Fibroblast of lung (primary cell): Measurements from ENCODE around the gene MGAT5. TPM values are rescaled to one million over a fixed set of nuclear protein-coding genes. Genes with fewer than 3 reads are reported as not detected.

ENCODE experiments used
- DNase-seq, 2 donors: peaks; one replicate each; pipeline versions ENCODE4 v3.0.0 to v3.0.0-alpha.2; 2010; ENCODE audit warnings: low read depth in 2 of 2
- H2AFZ ChIP-seq: 2 replicates; pipeline ENCODE4 v1.5.1; 2012; ENCODE audit warnings: low read length, control low read depth, inconsistent platforms
- H3K27ac ChIP-seq: 2 replicates; pipeline ENCODE4 v1.5.1; 2011; ENCODE audit warnings: low read length, control low read depth; ENCODE audit not compliant: insufficient read depth
- H3K27me3 ChIP-seq: 2 replicates; pipeline ENCODE4 v1.5.1; 2011; ENCODE audit warnings: mild to moderate bottlenecking, low read length; ENCODE audit not compliant: control insufficient read depth, insufficient read depth
- H3K36me3 ChIP-seq: 2 replicates; pipeline ENCODE4 v1.5.1; 2011; ENCODE audit warnings: low read length; ENCODE audit not compliant: control insufficient read depth, insufficient read depth
- H3K4me1 ChIP-seq: 2 replicates; pipeline ENCODE4 v1.5.1; 2011; ENCODE audit warnings: low read length; ENCODE audit not compliant: control insufficient read depth, insufficient read depth; ENCODE audit errors: extremely low read depth
- H3K4me2 ChIP-seq: 2 replicates; pipeline ENCODE4 v1.5.1; 2011; ENCODE audit warnings: low read length, control low read depth; ENCODE audit not compliant: insufficient read depth; ENCODE audit errors: extremely low read depth
- H3K4me3 ChIP-seq, 4 experiments: fragments of 200-600 bp in 1 of 4; sonication (generic) in 1 of 4; replicated peaks in 1 of 4; 2 replicates each; pipeline ENCODE4 v1.5.1; 2011 to 2016; ENCODE audit warnings: low read length in 4 of 4, low read depth in 3 of 4, mild to moderate bottlenecking in 3 of 4, control low read depth in 2 of 4, inconsistent platforms in 1 of 4, mixed read lengths in 1 of 4; ENCODE audit not compliant: insufficient read depth in 1 of 4; ENCODE audit errors: control extremely low read depth in 1 of 4
- H3K79me2 ChIP-seq: 2 replicates; pipeline ENCODE4 v1.5.1; 2012; ENCODE audit warnings: mild to moderate bottlenecking, low read length, inconsistent platforms; ENCODE audit not compliant: control insufficient read depth, insufficient read depth
- H3K9ac ChIP-seq: 2 replicates; pipeline ENCODE4 v1.5.1; 2011; ENCODE audit warnings: mild to moderate bottlenecking, low read length, control low read depth; ENCODE audit not compliant: insufficient read depth
- H3K9me3 ChIP-seq: 2 replicates; pipeline ENCODE4 v1.5.1; 2012; ENCODE audit warnings: low read depth, low read length; ENCODE audit not compliant: control insufficient read depth, insufficient read depth
- H4K20me1 ChIP-seq: 2 replicates; pipeline ENCODE4 v1.5.1; 2011; ENCODE audit warnings: low read length; ENCODE audit not compliant: control insufficient read depth, insufficient read depth; ENCODE audit errors: extremely low read depth
- EZH2 ChIP-seq: IDR thresholded peaks from 2 replicates; pipeline ENCODE4 v1.5.1; 2012; ENCODE audit warnings: low read length, control low read depth, mild to moderate bottlenecking; ENCODE audit errors: missing control alignments
- polyA plus RNA-seq, 2 donors: library from polyadenylated mRNA; depleted of rRNA in 1 of 2; stranded (reverse) in 1 of 2; unstranded in 1 of 2; fragments of >200 nt; gene quantifications; 2 replicates each; pipeline ENCODE4 v1.2.1, GENCODE V29; 2011 to 2012; ENCODE audit warnings: missing spikeins in 1 of 2
- total RNA-seq: library from RNA; depleted of rRNA; stranded (reverse); fragments of >200 nt; gene quantifications from 2 replicates; pipeline ENCODE4 v1.2.1, GENCODE V29; 2014
- TF ChIP-seq, protein P1 (sequence below), 2 donors: IDR thresholded peaks in 1 of 2; conservative IDR thresholded peaks in 1 of 2; 1 replicate in 1 of 2; 2 replicates in 1 of 2; pipeline ENCODE4 v1.5.1; 2011 to 2012; ENCODE audit warnings: low read length in 2 of 2, control low read depth in 1 of 2, inconsistent platforms in 1 of 2, low read depth in 1 of 2, mild to moderate bottlenecking in 1 of 2

MGAT5 gene
- total and polyA plus RNA-seq, 2 donors (not counting 1 experiment from before 2014, with no cell fraction given): 270 to 301 TPM

DNA sequence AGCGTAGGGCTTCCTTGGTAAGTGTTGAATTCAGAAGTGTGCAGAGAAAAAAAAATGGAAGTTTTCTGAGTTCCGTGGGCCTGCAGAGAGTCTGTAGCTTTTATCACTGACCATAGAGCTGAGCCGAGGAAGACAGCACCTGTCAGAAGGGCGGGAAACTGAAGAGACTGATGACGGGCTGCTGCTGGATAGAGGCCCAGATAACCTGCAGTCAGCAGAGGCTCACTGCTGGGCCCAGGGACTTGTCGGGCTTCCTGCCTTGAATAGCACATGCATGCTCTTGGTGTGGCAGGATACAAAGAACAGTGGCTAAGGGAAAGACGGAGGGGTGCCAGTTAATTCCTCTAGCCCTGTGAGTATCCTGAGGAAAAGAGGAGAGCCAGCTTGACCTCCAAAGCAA, 166.4 kb downstream of the MGAT5 start:
- Histone ChIP-seq H2AFZ (no peak overlapping the region), H3K79me2 (no peaks in the 10 kb centered on the region), H3K27me3 (no peaks in the 10 kb centered on the region), H4K20me1 (no peaks in the 10 kb centered on the region), H3K9ac (no peak overlapping the region), H3K4me1 (peaks cover 2% of the 10 kb centered on the region), H3K4me3 (no peak overlapping the region), H3K36me3 (peaks cover 2% of the 10 kb centered on the region), H3K27ac (no peak overlapping the region), H3K9me3 (no peaks in the 10 kb centered on the region), H3K4me2 (no peak overlapping the region)
- no peak for DNase-seq
- TF ChIP-seq, protein P1, sequence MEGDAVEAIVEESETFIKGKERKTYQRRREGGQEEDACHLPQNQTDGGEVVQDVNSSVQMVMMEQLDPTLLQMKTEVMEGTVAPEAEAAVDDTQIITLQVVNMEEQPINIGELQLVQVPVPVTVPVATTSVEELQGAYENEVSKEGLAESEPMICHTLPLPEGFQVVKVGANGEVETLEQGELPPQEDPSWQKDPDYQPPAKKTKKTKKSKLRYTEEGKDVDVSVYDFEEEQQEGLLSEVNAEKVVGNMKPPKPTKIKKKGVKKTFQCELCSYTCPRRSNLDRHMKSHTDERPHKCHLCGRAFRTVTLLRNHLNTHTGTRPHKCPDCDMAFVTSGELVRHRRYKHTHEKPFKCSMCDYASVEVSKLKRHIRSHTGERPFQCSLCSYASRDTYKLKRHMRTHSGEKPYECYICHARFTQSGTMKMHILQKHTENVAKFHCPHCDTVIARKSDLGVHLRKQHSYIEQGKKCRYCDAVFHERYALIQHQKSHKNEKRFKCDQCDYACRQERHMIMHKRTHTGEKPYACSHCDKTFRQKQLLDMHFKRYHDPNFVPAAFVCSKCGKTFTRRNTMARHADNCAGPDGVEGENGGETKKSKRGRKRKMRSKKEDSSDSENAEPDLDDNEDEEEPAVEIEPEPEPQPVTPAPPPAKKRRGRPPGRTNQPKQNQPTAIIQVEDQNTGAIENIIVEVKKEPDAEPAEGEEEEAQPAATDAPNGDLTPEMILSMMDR (conservative IDR thresholded peaks at IDR 0.05 in 1 of 2, IDR thresholded peaks at IDR 0.05 in 1 of 2; ENCODE audit: low read depth in 1 of 2, low read length in 2 of 2): no peak
- TF ChIP-seq EZH2: no peak

DNA sequence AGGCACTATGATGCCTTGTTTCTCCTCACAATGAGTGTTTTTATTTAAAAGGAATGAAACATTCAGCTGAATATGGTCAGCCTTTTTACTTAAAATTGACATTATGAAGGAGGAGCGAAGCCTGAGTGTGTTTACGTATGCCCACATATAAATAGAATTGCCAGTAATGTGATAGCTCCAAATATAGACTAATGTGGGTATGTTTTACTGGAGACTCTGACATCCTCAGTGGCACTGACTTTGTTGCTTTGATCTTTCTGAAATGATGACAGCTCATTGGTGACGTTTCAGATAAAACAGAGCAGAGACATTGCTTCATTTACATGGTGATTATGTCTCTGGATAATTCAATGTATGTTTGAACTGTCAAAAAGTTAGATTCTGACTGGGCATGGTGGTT, 167.0 kb downstream of the MGAT5 start:
- Histone ChIP-seq H3K79me2 (no peaks in the 10 kb centered on the region), H3K27ac (no peak overlapping the region), H3K4me3 (no peak overlapping the region), H3K4me1 (peaks cover 2% of the 10 kb centered on the region), H2AFZ (no peak overlapping the region), H3K9ac (no peak overlapping the region), H3K4me2 (no peak overlapping the region), H3K9me3 (no peaks in the 10 kb centered on the region), H3K36me3 (peaks cover 2% of the 10 kb centered on the region), H4K20me1 (no peaks in the 10 kb centered on the region), H3K27me3 (no peaks in the 10 kb centered on the region)
- no peak for TF ChIP-seq EZH2
- TF ChIP-seq, protein P1 (conservative IDR thresholded peaks at IDR 0.05 in 1 of 2, IDR thresholded peaks at IDR 0.05 in 1 of 2; ENCODE audit: low read depth in 1 of 2, low read length in 2 of 2): no peak
- no peak for DNase-seq

DNA sequence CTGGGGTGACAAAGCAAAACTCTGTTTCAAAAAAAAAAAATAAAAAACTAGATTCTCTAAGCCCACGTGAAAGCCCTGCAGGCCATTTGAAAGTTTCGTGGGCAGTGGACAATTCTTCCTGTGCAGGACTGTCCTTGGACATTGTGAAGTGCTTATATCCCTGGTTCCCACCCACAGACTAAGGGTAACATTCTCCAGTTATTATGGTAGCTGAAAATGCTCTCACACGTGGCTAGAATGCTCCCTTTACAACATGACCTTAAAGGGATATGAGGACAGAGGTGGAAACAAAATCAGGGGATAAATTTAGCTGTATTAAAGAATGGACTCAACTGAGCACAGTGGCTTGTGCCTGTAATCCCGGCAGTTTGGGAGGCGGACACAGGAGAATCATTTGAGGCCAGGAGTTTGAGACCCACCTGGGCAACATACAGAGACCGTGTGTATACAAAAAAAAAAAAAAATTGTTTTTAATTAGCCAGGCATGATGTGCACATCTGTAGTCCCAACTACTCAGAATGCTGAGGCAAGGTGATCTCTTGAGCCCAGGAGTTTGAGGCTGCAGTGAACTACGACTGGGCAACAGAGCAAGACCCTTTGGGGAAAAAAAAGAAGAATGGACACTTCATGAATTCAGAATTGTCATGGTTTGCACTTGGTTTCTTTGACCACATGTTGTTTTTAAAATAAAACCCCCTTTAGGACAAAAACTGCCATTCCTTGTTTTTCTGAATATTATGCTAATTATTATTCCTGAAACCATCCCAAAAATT, 167.9 kb downstream of the MGAT5 start:
- no peak for TF ChIP-seq EZH2
- TF ChIP-seq, protein P1 (conservative IDR thresholded peaks at IDR 0.05 in 1 of 2, IDR thresholded peaks at IDR 0.05 in 1 of 2; ENCODE audit: low read depth in 1 of 2, low read length in 2 of 2): no peak
- Histone ChIP-seq H3K4me2 (no peak overlapping the region), H4K20me1 (no peaks in the 10 kb centered on the region), H3K4me1 (peaks cover 2% of the 10 kb centered on the region), H2AFZ (no peak overlapping the region), H3K79me2 (no peaks in the 10 kb centered on the region), H3K9ac (no peak overlapping the region), H3K9me3 (no peaks in the 10 kb centered on the region), H3K27me3 (no peaks in the 10 kb centered on the region), H3K27ac (no peak overlapping the region), H3K4me3 (no peak overlapping the region), H3K36me3 (peaks cover 2% of the 10 kb centered on the region)
- no peak for DNase-seq
